ENCODE measurements around the gene HRAS. TPM values are rescaled to one million over a fixed set of nuclear protein-coding genes. Genes with fewer than 3 reads are reported as not detected.
A peak's percentile ranks its signal among the peaks of the same experiment; 100 is the strongest.

The HRAS gene
- total and polyA plus RNA-seq, 2 experiments from 2014 or later = 62.1 to 76.9 TPM

DNA sequence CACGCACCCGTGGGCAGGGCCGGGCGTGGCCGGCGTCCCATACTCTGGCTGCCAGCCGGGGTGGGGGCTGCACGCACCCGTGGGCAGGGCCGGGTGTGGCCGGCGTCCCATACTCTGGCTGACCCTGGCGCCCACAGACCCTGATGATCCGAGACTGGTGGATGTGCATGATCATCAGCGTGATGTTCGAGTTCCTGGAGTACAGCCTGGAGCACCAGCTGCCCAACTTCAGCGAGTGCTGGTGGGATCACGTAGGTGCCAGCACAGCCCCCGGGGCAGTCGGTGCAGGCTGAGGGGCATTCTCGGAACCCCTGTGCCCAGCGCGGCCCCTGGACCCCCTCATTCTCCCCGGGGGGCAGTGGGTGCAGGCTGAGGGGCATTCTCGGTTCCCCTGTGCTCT, 47.3 kb downstream of the HRAS start:
- in situ Hi-C loops (cut with MboI) = no loop called here
- Histone ChIP-seq H3K4me3 (no peak overlapping the region), H3F3A (ENCODE audit: insufficient read depth) (no peaks in the 10 kb centered on the region), H3K9me2 (ENCODE audit: insufficient read depth) (no peaks in the 10 kb centered on the region), H3K27ac (no peak overlapping the region), H3K36me3 (ENCODE audit: low read depth) (no peaks in the 10 kb centered on the region), H3K9ac (no peak overlapping the region), H3K27me3 (replicated peaks; ENCODE audit: insufficient read depth) (no peaks in the 10 kb centered on the region), H3K9me3 (ENCODE audit: low read depth) (no peaks in the 10 kb centered on the region), H2AFZ (no peak overlapping the region), H3K79me2 (ENCODE audit: insufficient read depth) (0 out of 2 replicates have a peak, but pooled peaks cover 4% of the 10 kb centered on the region), H3K4me2 (ENCODE audit: unreplicated experiment) (no peak overlapping the region), H4K20me1 (ENCODE audit: insufficient read depth) (no peaks in the 10 kb centered on the region), H3K4me1 (ENCODE audit: insufficient read depth) (no peaks in the 10 kb centered on the region)
- WGBS, 2 experiments (ENCODE audit: low coverage in 1 of 2, low lambda C conversion rate in 2 of 2, missing lambda C conversion rate in 2 of 2) = 94% methylated on average over 13 to 25 of the region's 25 CpGs
- DNase-seq = no peak
- TF ChIP-seq EZH2 (IDR thresholded peaks at IDR 0.05; ENCODE audit: insufficient read depth, poor library complexity, severe bottlenecking) (no peak), EZH2phosphoT487 (IDR thresholded peaks at IDR 0.05; ENCODE audit: insufficient read depth, low read depth) (no peak)

GRCh38 chr11:487571-488021, 47.8 kb downstream of the HRAS start:
- Histone ChIP-seq H3K4me1 (ENCODE audit: insufficient read depth) (no peaks in the 10 kb centered on the region), H2AFZ (no peak overlapping the region), H3F3A (ENCODE audit: insufficient read depth) (no peaks in the 10 kb centered on the region), H3K36me3 (ENCODE audit: low read depth) (no peaks in the 10 kb centered on the region), H3K9me3 (ENCODE audit: low read depth) (no peaks in the 10 kb centered on the region), H3K79me2 (ENCODE audit: insufficient read depth) (0 out of 2 replicates have a peak, but pooled peaks cover 4% of the 10 kb centered on the region), H3K9me2 (ENCODE audit: insufficient read depth) (no peaks in the 10 kb centered on the region), H3K27me3 (replicated peaks; ENCODE audit: insufficient read depth) (no peaks in the 10 kb centered on the region), H3K27ac (no peak overlapping the region), H3K4me2 (ENCODE audit: unreplicated experiment) (no peak overlapping the region), H3K9ac (no peak overlapping the region), H3K4me3 (no peak overlapping the region), H4K20me1 (ENCODE audit: insufficient read depth) (no peaks in the 10 kb centered on the region)
- 82 to 83% methylated on average over 22 of the region's 22 CpGs for WGBS, 2 experiments (ENCODE audit: low coverage in 1 of 2, low lambda C conversion rate in 2 of 2, missing lambda C conversion rate in 2 of 2)
- in situ Hi-C loops (cut with MboI) = no loop called here
- DNase-seq = no peak
- no peak for TF ChIP-seq EZH2phosphoT487 (IDR thresholded peaks at IDR 0.05; ENCODE audit: insufficient read depth, low read depth)
- TF ChIP-seq EZH2 (IDR thresholded peaks at IDR 0.05; ENCODE audit: insufficient read depth, poor library complexity, severe bottlenecking) = no peak

DNA sequence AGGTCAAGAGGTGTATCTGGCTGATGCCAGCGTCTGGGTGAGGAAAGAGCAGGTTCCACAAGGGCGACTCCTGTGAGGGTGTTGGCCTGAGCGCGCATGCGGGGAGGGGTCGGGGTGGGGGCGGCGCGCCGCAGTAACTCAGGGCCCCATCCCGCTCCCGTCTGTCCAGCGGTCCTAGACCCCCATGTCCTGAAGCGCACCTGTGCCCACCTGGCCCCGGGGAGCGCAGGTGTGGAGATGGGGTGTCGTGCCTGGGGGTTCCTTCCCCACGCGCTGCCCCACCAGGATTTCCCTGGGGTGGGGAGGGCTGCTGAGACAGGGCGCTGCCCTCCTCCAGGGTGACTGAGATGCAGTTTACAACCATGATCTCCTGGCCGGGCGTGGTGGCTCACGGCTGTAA, 49.2 kb downstream of the HRAS start:
- no peak overlapping the region for H3K4me2 ChIP-seq (ENCODE audit: unreplicated experiment)
- in situ Hi-C loops (cut with MboI) = no loop called here
- no peaks in the 10 kb centered on the region for H3K36me3 ChIP-seq (ENCODE audit: low read depth)
- no peaks in the 10 kb centered on the region for H3K27me3 ChIP-seq (replicated peaks; ENCODE audit: insufficient read depth)
- H4K20me1 ChIP-seq (ENCODE audit: insufficient read depth) = no peaks in the 10 kb centered on the region
- no peak overlapping the region for H2AFZ ChIP-seq
- TF ChIP-seq EZH2phosphoT487 (IDR thresholded peaks at IDR 0.05; ENCODE audit: insufficient read depth, low read depth) = no peak
- TF ChIP-seq EZH2 (IDR thresholded peaks at IDR 0.05; ENCODE audit: insufficient read depth, poor library complexity, severe bottlenecking) = no peak
- H3K4me1 ChIP-seq (ENCODE audit: insufficient read depth) = no peaks in the 10 kb centered on the region
- H3K9me3 ChIP-seq (ENCODE audit: low read depth) = no peaks in the 10 kb centered on the region
- 0 out of 2 replicates have a peak, but pooled peaks cover 4% of the 10 kb centered on the region for H3K79me2 ChIP-seq (ENCODE audit: insufficient read depth)
- H3F3A ChIP-seq (ENCODE audit: insufficient read depth) = no peaks in the 10 kb centered on the region
- WGBS, 2 experiments (ENCODE audit: low coverage in 1 of 2, low lambda C conversion rate in 2 of 2, missing lambda C conversion rate in 2 of 2) = 94 to 97% methylated on average over 19 to 23 of the region's 23 CpGs
- H3K27ac ChIP-seq = no peak overlapping the region
- no peak overlapping the region for H3K9ac ChIP-seq
- H3K4me3 ChIP-seq = no peak overlapping the region
- no peak for DNase-seq
- H3K9me2 ChIP-seq (ENCODE audit: insufficient read depth) = no peaks in the 10 kb centered on the region

DNA sequence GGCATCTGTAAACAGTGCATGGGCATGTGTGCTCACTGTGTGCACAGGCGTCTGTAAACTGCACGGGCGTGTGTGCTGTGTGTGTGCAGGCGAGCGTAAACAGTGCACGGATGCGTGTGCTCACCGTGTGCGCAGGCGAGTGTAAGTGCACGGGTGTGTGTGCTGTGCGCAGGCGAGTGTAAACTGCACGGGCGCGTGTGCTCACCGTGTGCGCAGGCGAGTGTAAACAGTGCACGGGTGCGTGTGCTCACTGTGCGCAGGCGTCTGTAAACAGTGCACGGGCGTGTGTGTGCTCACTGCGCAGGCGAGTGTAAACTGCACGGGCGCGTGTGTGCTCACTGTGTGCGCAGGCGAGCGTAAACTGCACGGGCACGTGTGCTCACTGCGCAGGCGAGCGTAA, 50.8 kb downstream of the HRAS start:
- no peaks in the 10 kb centered on the region for H3F3A ChIP-seq (ENCODE audit: insufficient read depth)
- no peaks in the 10 kb centered on the region for H3K9me3 ChIP-seq (ENCODE audit: low read depth)
- H3K27ac ChIP-seq = no peak overlapping the region
- no peaks in the 10 kb centered on the region for H3K9me2 ChIP-seq (ENCODE audit: insufficient read depth)
- H2AFZ ChIP-seq = no peak overlapping the region
- no peaks in the 10 kb centered on the region for H3K27me3 ChIP-seq (replicated peaks; ENCODE audit: insufficient read depth)
- no peak overlapping the region for H3K9ac ChIP-seq
- in situ Hi-C loops (cut with MboI) = no loop called here
- no peak for DNase-seq
- H3K79me2 ChIP-seq (ENCODE audit: insufficient read depth) = 0 out of 2 replicates have a peak, but pooled peaks cover 4% of the 10 kb centered on the region
- no peaks in the 10 kb centered on the region for H3K4me1 ChIP-seq (ENCODE audit: insufficient read depth)
- TF ChIP-seq EZH2 (IDR thresholded peaks at IDR 0.05; ENCODE audit: insufficient read depth, poor library complexity, severe bottlenecking) = no peak
- TF ChIP-seq EZH2phosphoT487 (IDR thresholded peaks at IDR 0.05; ENCODE audit: insufficient read depth, low read depth) = no peak
- H3K36me3 ChIP-seq (ENCODE audit: low read depth) = no peaks in the 10 kb centered on the region
- H4K20me1 ChIP-seq (ENCODE audit: insufficient read depth) = no peaks in the 10 kb centered on the region
- H3K4me3 ChIP-seq = no peak overlapping the region
- 94 to 97% methylated on average over 27 to 38 of the region's 38 CpGs for whole genome bisulfite sequencing, 2 experiments (ENCODE audit: low coverage in 1 of 2, low lambda C conversion rate in 2 of 2, missing lambda C conversion rate in 2 of 2)
- H3K4me2 ChIP-seq (ENCODE audit: unreplicated experiment) = no peak overlapping the region

MicroRNAs within 50 kb of the gene (microRNA counts, 767-probe panel; counts per million panel counts)
- microRNA hsa-miR-210 = 447 counts per million, percentile 86 among the panel's probes with 10 or more counts

Small RNAs within 50 kb of the gene (microRNA-seq; reads per million reads assigned to microRNA genes)
- 2,132 reads per million, percentile 82 among the genes with 10 or more reads in this experiment for gene MIR210 (ENCODE audit: borderline number of aligned reads)

Small RNAs within 50 kb of the gene (small RNA-seq; reads per million reads assigned to genes)
- gene MIR210 (ENCODE audit: low read depth, low replicate concordance) = 12.8 reads per million, percentile 86 among the genes with 10 or more reads in this experiment

Other genes with a start within 250 kb of the HRAS start
- 14.2 and 23.1 TPM in 2 replicates for gene PGGHG, start 246.4 kb downstream of the HRAS start, total RNA-seq (2014; rRNA removed; shearing (Covaris generic))
- 4.4 and 4.6 TPM in 2 replicates for gene PGGHG, start 246.4 kb downstream of the HRAS start, polyA plus RNA-seq (2016; fragmentation: Nextera tagmentation; extraction: Ambion mirVana)
- gene IFITM5, start 236.1 kb downstream of the HRAS start, total RNA-seq (2014; rRNA removed; shearing (Covaris generic)) = not detected in 2 replicates
- gene IFITM5, start 236.1 kb downstream of the HRAS start, polyA plus RNA-seq (2016; fragmentation: Nextera tagmentation; extraction: Ambion mirVana) = not detected in 2 replicates
- gene IFITM2, start 227.8 kb downstream of the HRAS start, total RNA-seq (2014; rRNA removed; shearing (Covaris generic)) = 75.2 and 104 TPM in 2 replicates
- 1,025 and 1,029 TPM in 2 replicates for gene IFITM2, start 227.8 kb downstream of the HRAS start, polyA plus RNA-seq (2016; fragmentation: Nextera tagmentation; extraction: Ambion mirVana)
- gene IFITM1, start 221.5 kb downstream of the HRAS start, total RNA-seq (2014; rRNA removed; shearing (Covaris generic)) = 72.7 and 77.3 TPM in 2 replicates
- gene IFITM1, start 221.5 kb downstream of the HRAS start, polyA plus RNA-seq (2016; fragmentation: Nextera tagmentation; extraction: Ambion mirVana) = 180 and 187 TPM in 2 replicates
- 62.5 and 158 TPM in 2 replicates for gene IFITM3, start 214.7 kb downstream of the HRAS start, total RNA-seq (2014; rRNA removed; shearing (Covaris generic))
- gene IFITM3, start 214.7 kb downstream of the HRAS start, polyA plus RNA-seq (2016; fragmentation: Nextera tagmentation; extraction: Ambion mirVana) = 1,892 and 1,917 TPM in 2 replicates
- 16.5 and 24.7 TPM in 2 replicates for gene B4GALNT4, start 166.1 kb downstream of the HRAS start, total RNA-seq (2014; rRNA removed; shearing (Covaris generic))
- gene B4GALNT4, start 166.1 kb downstream of the HRAS start, polyA plus RNA-seq (2016; fragmentation: Nextera tagmentation; extraction: Ambion mirVana) = 1.9 and 2.3 TPM in 2 replicates
- gene PKP3, start 141.4 kb downstream of the HRAS start, total RNA-seq (2014; rRNA removed; shearing (Covaris generic)) = 1.2 and 4.9 TPM in 2 replicates
- 2.2 and 2.4 TPM in 2 replicates for gene PKP3, start 141.4 kb downstream of the HRAS start, polyA plus RNA-seq (2016; fragmentation: Nextera tagmentation; extraction: Ambion mirVana)
- gene SIGIRR, start 120.6 kb downstream of the HRAS start, total RNA-seq (2014; rRNA removed; shearing (Covaris generic)) = 17.7 and 28.3 TPM in 2 replicates
- 59.5 and 61.1 TPM in 2 replicates for gene SIGIRR, start 120.6 kb downstream of the HRAS start, polyA plus RNA-seq (2016; fragmentation: Nextera tagmentation; extraction: Ambion mirVana)
- not detected in 2 replicates for gene ANO9, start 93.6 kb downstream of the HRAS start, total RNA-seq (2014; rRNA removed; shearing (Covaris generic))
- gene ANO9, start 93.6 kb downstream of the HRAS start, polyA plus RNA-seq (2016; fragmentation: Nextera tagmentation; extraction: Ambion mirVana) = not detected in 2 replicates
- gene PTDSS2, start 85.3 kb downstream of the HRAS start, total RNA-seq (2014; rRNA removed; shearing (Covaris generic)) = 29.2 and 44.1 TPM in 2 replicates
- gene PTDSS2, start 85.3 kb downstream of the HRAS start, polyA plus RNA-seq (2016; fragmentation: Nextera tagmentation; extraction: Ambion mirVana) = 20.1 and 22.2 TPM in 2 replicates
- gene RNH1, start 28.3 kb downstream of the HRAS start, total RNA-seq (2014; rRNA removed; shearing (Covaris generic)) = 680 and 751 TPM in 2 replicates
- gene RNH1, start 28.3 kb downstream of the HRAS start, polyA plus RNA-seq (2016; fragmentation: Nextera tagmentation; extraction: Ambion mirVana) = 623 and 664 TPM in 2 replicates
- gene LRRC56, start 2.0 kb upstream of the HRAS start, total RNA-seq (2014; rRNA removed; shearing (Covaris generic)) = 1.3 TPM in 1 of 2 replicates, not detected in the other
- 0.72 and 0.86 TPM in 2 replicates for gene LRRC56, start 2.0 kb upstream of the HRAS start, polyA plus RNA-seq (2016; fragmentation: Nextera tagmentation; extraction: Ambion mirVana)
- gene LMNTD2, start 25.2 kb upstream of the HRAS start, total RNA-seq (2014; rRNA removed; shearing (Covaris generic)) = 0.22 and 2.3 TPM in 2 replicates
- gene LMNTD2, start 25.2 kb upstream of the HRAS start, polyA plus RNA-seq (2016; fragmentation: Nextera tagmentation; extraction: Ambion mirVana) = 0.35 and 0.36 TPM in 2 replicates
- 18.8 and 19.3 TPM in 2 replicates for gene RASSF7, start 25.4 kb upstream of the HRAS start, total RNA-seq (2014; rRNA removed; shearing (Covaris generic))
- gene RASSF7, start 25.4 kb upstream of the HRAS start, polyA plus RNA-seq (2016; fragmentation: Nextera tagmentation; extraction: Ambion mirVana) = 10.6 and 11.9 TPM in 2 replicates
- 27.7 and 30.5 TPM in 2 replicates for gene PHRF1, start 40.9 kb upstream of the HRAS start, total RNA-seq (2014; rRNA removed; shearing (Covaris generic))
- gene PHRF1, start 40.9 kb upstream of the HRAS start, polyA plus RNA-seq (2016; fragmentation: Nextera tagmentation; extraction: Ambion mirVana) = 10.9 and 11.0 TPM in 2 replicates
- gene IRF7, start 80.4 kb upstream of the HRAS start, total RNA-seq (2014; rRNA removed; shearing (Covaris generic)) = 3.7 and 11.8 TPM in 2 replicates
- gene IRF7, start 80.4 kb upstream of the HRAS start, polyA plus RNA-seq (2016; fragmentation: Nextera tagmentation; extraction: Ambion mirVana) = 4.7 and 5.1 TPM in 2 replicates
- not detected in 2 replicates for gene CDHR5, start 89.4 kb upstream of the HRAS start, total RNA-seq (2014; rRNA removed; shearing (Covaris generic))
- not detected in 2 replicates for gene CDHR5, start 89.4 kb upstream of the HRAS start, polyA plus RNA-seq (2016; fragmentation: Nextera tagmentation; extraction: Ambion mirVana)
- gene SCT, start 91.6 kb upstream of the HRAS start, total RNA-seq (2014; rRNA removed; shearing (Covaris generic)) = not detected in 2 replicates
- not detected in 2 replicates for gene SCT, start 91.6 kb upstream of the HRAS start, polyA plus RNA-seq (2016; fragmentation: Nextera tagmentation; extraction: Ambion mirVana)
- gene DRD4, start 101.7 kb upstream of the HRAS start, total RNA-seq (2014; rRNA removed; shearing (Covaris generic)) = not detected in 2 replicates
- not detected in 2 replicates for gene DRD4, start 101.7 kb upstream of the HRAS start, polyA plus RNA-seq (2016; fragmentation: Nextera tagmentation; extraction: Ambion mirVana)
- 31.6 and 38.5 TPM in 2 replicates for gene DEAF1, start 159.6 kb upstream of the HRAS start, total RNA-seq (2014; rRNA removed; shearing (Covaris generic))
- 31.7 and 35.0 TPM in 2 replicates for gene DEAF1, start 159.6 kb upstream of the HRAS start, polyA plus RNA-seq (2016; fragmentation: Nextera tagmentation; extraction: Ambion mirVana)
- 27.0 and 37.3 TPM in 2 replicates for gene TMEM80, start 160.2 kb upstream of the HRAS start, total RNA-seq (2014; rRNA removed; shearing (Covaris generic))
- 47.9 and 50.1 TPM in 2 replicates for gene TMEM80, start 160.2 kb upstream of the HRAS start, polyA plus RNA-seq (2016; fragmentation: Nextera tagmentation; extraction: Ambion mirVana)
- 58.3 and 59.7 TPM in 2 replicates for gene EPS8L2, start 170.7 kb upstream of the HRAS start, total RNA-seq (2014; rRNA removed; shearing (Covaris generic))
- gene EPS8L2, start 170.7 kb upstream of the HRAS start, polyA plus RNA-seq (2016; fragmentation: Nextera tagmentation; extraction: Ambion mirVana) = 46.4 and 48.2 TPM in 2 replicates
- gene TALDO1, start 211.9 kb upstream of the HRAS start, total RNA-seq (2014; rRNA removed; shearing (Covaris generic)) = 185 and 216 TPM in 2 replicates
- gene TALDO1, start 211.9 kb upstream of the HRAS start, polyA plus RNA-seq (2016; fragmentation: Nextera tagmentation; extraction: Ambion mirVana) = 313 and 318 TPM in 2 replicates
- 38.3 and 45.0 TPM in 2 replicates for gene GATD1, start 241.9 kb upstream of the HRAS start, total RNA-seq (2014; rRNA removed; shearing (Covaris generic))
- gene GATD1, start 241.9 kb upstream of the HRAS start, polyA plus RNA-seq (2016; fragmentation: Nextera tagmentation; extraction: Ambion mirVana) = 27.0 and 27.4 TPM in 2 replicates

All from GM23248 (cell line).